Bronchial epithelial cell (primary cell): ENCODE data around the gene GIMAP7. TPM values are rescaled to one million over a fixed set of nuclear protein-coding genes. Genes with fewer than 3 reads are reported as not detected.

Experiments
- DNase-seq: peaks from one replicate; pipeline ENCODE4 v3.0.0-alpha.2; 2010; ENCODE audit warnings: low read depth
- FAIRE-seq: peaks from 2 replicates; lab custom pipeline; 2011; peaks lifted over from hg19 to GRCh38; lab: Jason Lieb, UNC
- H3K27me3 ChIP-seq: 2 replicates; pipeline ENCODE4 v1.5.1; 2011; ENCODE audit warnings: low read length; ENCODE audit not compliant: control insufficient read depth, insufficient read depth
- H3K36me3 ChIP-seq: 2 replicates; pipeline ENCODE4 v1.5.1; 2011; ENCODE audit warnings: low read length; ENCODE audit not compliant: control insufficient read depth, insufficient read depth
- H3K4me3 ChIP-seq: 2 replicates; pipeline ENCODE4 v1.5.1; 2011; ENCODE audit warnings: mild to moderate bottlenecking, low read depth, low read length, control low read depth
- CTCF ChIP-seq: IDR thresholded peaks from 2 replicates; pipeline ENCODE4 v1.5.1; 2011; ENCODE audit warnings: mild to moderate bottlenecking, moderate library complexity, low read length, control low read depth, inconsistent platforms; ENCODE audit not compliant: insufficient read depth, severe bottlenecking
- total RNA-seq: library from RNA; depleted of rRNA; stranded (reverse); fragments of >200 nt; gene quantifications from 2 replicates; pipeline ENCODE4 v1.2.1, GENCODE V29; 2014

GIMAP7 gene
- total RNA-seq, 1 donor from 2014 or later = not detected

- Histone ChIP-seq H3K36me3 (no peaks in the 10 kb centered on the region), H3K27me3 (no peaks in the 10 kb centered on the region), H3K4me3 (no peak overlapping the region)
- DNase-seq (no peak), FAIRE-seq (no peak)
- no peak for TF ChIP-seq CTCF
Observed at GRCh38 chr7:150503155-150503554, 11.5 kb upstream of the GIMAP7 start.

- DNase-seq (no peak), FAIRE-seq (no peak)
- Histone ChIP-seq H3K36me3 (no peaks in the 10 kb centered on the region), H3K4me3 (no peak overlapping the region), H3K27me3 (no peaks in the 10 kb centered on the region)
- TF ChIP-seq CTCF = no peak
Observed at GRCh38 chr7:150503581-150503980, 11.1 kb upstream of the GIMAP7 start.

GRCh38 chr7:150507947-150508602, 6.6 kb upstream of the GIMAP7 start:
- TF ChIP-seq CTCF = no peak
- FAIRE-seq (no peak), DNase-seq (no peak)
- Histone ChIP-seq H3K27me3 (no peaks in the 10 kb centered on the region), H3K36me3 (no peaks in the 10 kb centered on the region), H3K4me3 (no peak overlapping the region)

GRCh38 chr7:150511048-150511447, 3.6 kb upstream of the GIMAP7 start:
- Histone ChIP-seq H3K36me3 (no peaks in the 10 kb centered on the region), H3K27me3 (no peaks in the 10 kb centered on the region), H3K4me3 (no peak overlapping the region)
- DNase-seq (no peak), FAIRE-seq (no peak)
- no peak for TF ChIP-seq CTCF

- H3K36me3 ChIP-seq = no peaks in the 10 kb centered on the region
- TF ChIP-seq CTCF = no peak
- H3K27me3 ChIP-seq = no peaks in the 10 kb centered on the region
- DNase-seq (no peak), FAIRE-seq (no peak)
- H3K4me3 ChIP-seq = no peak overlapping the region
Observed at GRCh38 chr7:150513758-150514157, 914 bp upstream of the GIMAP7 start.
